Calu3 (cell line): ENCODE measurements around the gene RET. TPM values are rescaled to one million over a fixed set of nuclear protein-coding genes. Genes with fewer than 3 reads are reported as not detected.

Source experiments
- BruUV-seq: library from RNA; stranded (reverse); fragments of 400-500 nt; replicated peaks from 2 replicates; lab custom pipeline; 2021; lab: Mats Ljungman, UMichigan
- CTCF ChIA-PET: fragments of 300-600 bp; sonication (Branson Sonifier 250); formaldehyde crosslinking; loops from one replicate; lab custom pipeline; 2022; ENCODE audit warnings: antibody characterized with exemption; lab: Charles Lee
- DNase-seq: peaks from one replicate; pipeline ENCODE4 v3.0.0; 2022
- H3K27ac Mint-ChIP-seq: one replicate; pipeline ENCODE4 v1.8.0; 2022; ENCODE audit warnings: mixed read lengths; ENCODE audit not compliant: unreplicated experiment
- H3K27me3 Mint-ChIP-seq: one replicate; pipeline ENCODE4 v1.8.0; 2022; ENCODE audit warnings: mixed read lengths; ENCODE audit not compliant: unreplicated experiment
- H3K36me3 Mint-ChIP-seq: one replicate; pipeline ENCODE4 v1.8.0; 2022; ENCODE audit warnings: mild to moderate bottlenecking, moderate library complexity, mixed read lengths; ENCODE audit not compliant: insufficient read depth, unreplicated experiment
- H3K4me1 Mint-ChIP-seq: one replicate; pipeline ENCODE4 v1.8.0; 2022; ENCODE audit warnings: mild to moderate bottlenecking, low read depth, mixed read lengths; ENCODE audit not compliant: unreplicated experiment
- H3K4me3 Mint-ChIP-seq: one replicate; pipeline ENCODE4 v1.8.0; 2022; ENCODE audit warnings: mild to moderate bottlenecking, low read depth, moderate library complexity, mixed read lengths; ENCODE audit not compliant: unreplicated experiment
- H3K9me3 Mint-ChIP-seq: one replicate; pipeline ENCODE4 v1.8.0; 2022; ENCODE audit warnings: low read depth, mixed read lengths; ENCODE audit not compliant: unreplicated experiment
- intact Hi-C: fragments of 100-400 bp; cut with micrococcal nuclease; formaldehyde crosslinking; loops from one replicate; pipeline ENCODE4 v1.10.0; 2022; ENCODE audit not compliant: unreplicated experiment
- total RNA-seq: library from RNA; stranded (reverse); gene quantifications from 2 replicates; pipeline ENCODE4 v1.2.3, GENCODE V29; 2022
- TF ChIP-seq, protein P1 (sequence below): fragments of 200-600 bp; IDR thresholded peaks from one replicate; pipeline ENCODE4 v1.8.0; 2022; ENCODE audit warnings: antibody characterized with exemption; ENCODE audit not compliant: unreplicated experiment

RET gene
- total RNA-seq, 1 experiment from 2014 or later = not detected

- Mint-ChIP-seq H3K27ac (no peak overlapping the region), H3K9me3 (peaks cover 6% of the 10 kb centered on the region), H3K27me3 (peaks cover 29% of the 10 kb centered on the region), H3K36me3 (no peaks in the 10 kb centered on the region), H3K4me3 (no peak overlapping the region), H3K4me1 (peaks cover under 1% of the 10 kb centered on the region)
- CTCF ChIA-PET = no interaction called here
- TF ChIP-seq, protein P1, sequence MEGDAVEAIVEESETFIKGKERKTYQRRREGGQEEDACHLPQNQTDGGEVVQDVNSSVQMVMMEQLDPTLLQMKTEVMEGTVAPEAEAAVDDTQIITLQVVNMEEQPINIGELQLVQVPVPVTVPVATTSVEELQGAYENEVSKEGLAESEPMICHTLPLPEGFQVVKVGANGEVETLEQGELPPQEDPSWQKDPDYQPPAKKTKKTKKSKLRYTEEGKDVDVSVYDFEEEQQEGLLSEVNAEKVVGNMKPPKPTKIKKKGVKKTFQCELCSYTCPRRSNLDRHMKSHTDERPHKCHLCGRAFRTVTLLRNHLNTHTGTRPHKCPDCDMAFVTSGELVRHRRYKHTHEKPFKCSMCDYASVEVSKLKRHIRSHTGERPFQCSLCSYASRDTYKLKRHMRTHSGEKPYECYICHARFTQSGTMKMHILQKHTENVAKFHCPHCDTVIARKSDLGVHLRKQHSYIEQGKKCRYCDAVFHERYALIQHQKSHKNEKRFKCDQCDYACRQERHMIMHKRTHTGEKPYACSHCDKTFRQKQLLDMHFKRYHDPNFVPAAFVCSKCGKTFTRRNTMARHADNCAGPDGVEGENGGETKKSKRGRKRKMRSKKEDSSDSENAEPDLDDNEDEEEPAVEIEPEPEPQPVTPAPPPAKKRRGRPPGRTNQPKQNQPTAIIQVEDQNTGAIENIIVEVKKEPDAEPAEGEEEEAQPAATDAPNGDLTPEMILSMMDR = no peak
- intact Hi-C loops = no loop called here
- no peak for DNase-seq
- BruUV-seq = no TSS peak
Measured at GRCh38 chr10:43032613-43033012, 44.3 kb upstream of the RET start.

- TF ChIP-seq, protein P1 = no peak
- CTCF ChIA-PET = interaction anchor here (0.5 kb wide), 1 partner anchor 875 kb away, joined by 3 read pairs; no protein-coding TSS in a partner anchor
- no peak overlapping the region for H3K27ac Mint-ChIP-seq
- peaks cover 6% of the 10 kb centered on the region for H3K9me3 Mint-ChIP-seq
- H3K4me1 Mint-ChIP-seq = no peaks in the 10 kb centered on the region
- peaks cover 40% of the 10 kb centered on the region for H3K27me3 Mint-ChIP-seq
- H3K36me3 Mint-ChIP-seq = no peaks in the 10 kb centered on the region
- DNase-seq = no peak
- intact Hi-C loops = no loop called here
- no peak overlapping the region for H3K4me3 Mint-ChIP-seq
- BruUV-seq = no TSS peak
Measured at GRCh38 chr10:43035800-43036199, 41.1 kb upstream of the RET start.

GRCh38 chr10:43036481-43037428 is 40.1 kb upstream of the RET start:
- no peak overlapping the region for H3K4me3 Mint-ChIP-seq
- CTCF ChIA-PET = interaction anchor here (0.6 kb wide), 1 partner anchor 17 kb away, joined by 5 read pairs; no protein-coding TSS in a partner anchor
- intact Hi-C loops = no loop called here

GRCh38 chr10:43037440-43037839 is 39.4 kb upstream of the RET start:
- H3K27me3 Mint-ChIP-seq = peaks cover 53% of the 10 kb centered on the region
- CTCF ChIA-PET = interaction anchor here (0.6 kb wide), 1 partner anchor 18 kb away, joined by 5 read pairs; no protein-coding TSS in a partner anchor
- no peak overlapping the region for H3K27ac Mint-ChIP-seq
- DNase-seq = no peak
- H3K4me1 Mint-ChIP-seq = no peaks in the 10 kb centered on the region
- no TSS peak for BruUV-seq
- peaks cover 6% of the 10 kb centered on the region for H3K9me3 Mint-ChIP-seq
- H3K4me3 Mint-ChIP-seq = no peak overlapping the region
- intact Hi-C loops = no loop called here
- TF ChIP-seq, protein P1 = no peak
- no peaks in the 10 kb centered on the region for H3K36me3 Mint-ChIP-seq

More at GRCh38 chr10:43036481-43037428, 40.1 kb upstream of the RET start:
- no peaks in the 10 kb centered on the region for H3K36me3 Mint-ChIP-seq
- DNase-seq = no peak
- H3K9me3 Mint-ChIP-seq = peaks cover 6% of the 10 kb centered on the region
- TF ChIP-seq, protein P1 = no peak
- H3K4me1 Mint-ChIP-seq = no peaks in the 10 kb centered on the region
- H3K27ac Mint-ChIP-seq = no peak overlapping the region
- no TSS peak for BruUV-seq
- peaks cover 50% of the 10 kb centered on the region for H3K27me3 Mint-ChIP-seq
